H1 (cell line): ENCODE measurements around the gene FAM90A1. TPM values are rescaled to one million over a fixed set of nuclear protein-coding genes. Genes with fewer than 3 reads are reported as not detected.

Experiments used
- CTCF ChIA-PET: fragments of 300-600 bp; sonication (Branson Sonifier 250); formaldehyde crosslinking; loops from one replicate; lab custom pipeline; 2021; ENCODE audit not compliant: partially characterized antibody; lab: Charles Lee
- POLR2A ChIA-PET: fragments of 300-600 bp; sonication (Branson Sonifier 250); formaldehyde crosslinking; loops from one replicate; lab custom pipeline; 2021; ENCODE audit warnings: inconsistent platforms; ENCODE audit not compliant: partially characterized antibody; lab: Charles Lee
- DNase-seq, 2 experiments: peaks; one replicate each; pipeline versions ENCODE4 v3.0.0 to v3.0.0-alpha.2; 2010 to 2022; ENCODE audit warnings: low spot score in 2 of 2, low read depth in 1 of 2, mixed read lengths in 1 of 2
- FAIRE-seq: peaks from 2 replicates; lab custom pipeline; 2011; peaks lifted over from hg19 to GRCh38; lab: Jason Lieb, UNC
- H2AFZ ChIP-seq: 2 replicates; pipeline ENCODE4 v1.8.1; 2012; ENCODE audit warnings: low read length, inconsistent platforms
- H2AK5ac ChIP-seq: 2 replicates; pipeline ENCODE4 v1.6.1; 2013; ENCODE audit warnings: low read depth, low read length
- H2BK120ac ChIP-seq: replicated peaks from 2 replicates; pipeline ENCODE3; 2013; ENCODE audit warnings: low read depth, low read length, inconsistent platforms
- H2BK12ac ChIP-seq: 2 replicates; pipeline ENCODE4 v1.6.1; 2013; ENCODE audit warnings: low read depth, low read length
- H2BK15ac ChIP-seq: 2 replicates; pipeline ENCODE4 v1.6.1; 2013; ENCODE audit warnings: low read length
- H2BK20ac ChIP-seq: 2 replicates; pipeline ENCODE4 v1.6.1; 2013; ENCODE audit warnings: low read length
- H2BK5ac ChIP-seq: 2 replicates; pipeline ENCODE4 v1.6.1; 2013; ENCODE audit warnings: low read depth, low read length
- H3K14ac ChIP-seq: 2 replicates; pipeline ENCODE4 v1.6.1; 2013; ENCODE audit warnings: inconsistent platforms; ENCODE audit not compliant: insufficient read length
- H3K18ac ChIP-seq: 2 replicates; pipeline ENCODE4 v1.6.1; 2013; ENCODE audit warnings: low read length; ENCODE audit errors: extremely low read depth
- H3K23ac ChIP-seq: 2 replicates; pipeline ENCODE4 v1.6.1; 2013; ENCODE audit warnings: inconsistent platforms; ENCODE audit not compliant: insufficient read length
- H3K23me2 ChIP-seq: 2 replicates; pipeline ENCODE4 v1.6.1; 2013; ENCODE audit warnings: low read depth, low read length
- H3K27ac ChIP-seq: 2 replicates; pipeline ENCODE4 v1.6.1; 2011; ENCODE audit warnings: low read depth, low read length, inconsistent platforms
- H3K27me3 ChIP-seq, 4 experiments: replicated peaks in 1 of 4; 1 replicate in 1 of 4; 2 replicates in 3 of 4; pipeline versions ENCODE4 v1.6.1 to v1.8.1; 2011 to 2013; ENCODE audit warnings: low read length in 3 of 4, mild to moderate bottlenecking in 3 of 4, inconsistent platforms in 2 of 4, mixed read lengths in 2 of 4, moderate library complexity in 1 of 4; ENCODE audit not compliant: control insufficient read depth in 3 of 4, insufficient read depth in 3 of 4; ENCODE audit errors: extremely low read depth in 1 of 4
- H3K36me3 ChIP-seq, 4 experiments: 2 replicates each; pipeline versions ENCODE4 v1.6.1 to v1.8.1; 2011 to 2013; ENCODE audit warnings: mild to moderate bottlenecking in 4 of 4, low read length in 3 of 4, moderate library complexity in 2 of 4, control low read depth in 1 of 4, inconsistent platforms in 1 of 4; ENCODE audit not compliant: insufficient read depth in 4 of 4, control insufficient read depth in 2 of 4
- H3K4ac ChIP-seq: replicated peaks from 2 replicates; pipeline ENCODE3; 2013; ENCODE audit warnings: low read length, low read depth, mixed read lengths, inconsistent platforms; ENCODE audit not compliant: insufficient read length
- H3K4me1 ChIP-seq, 4 experiments: replicated peaks in 1 of 4; 1 replicate in 1 of 4; 2 replicates in 3 of 4; pipeline versions ENCODE4 v1.6.1 to v1.8.1; 2011 to 2013; ENCODE audit warnings: low read length in 3 of 4, inconsistent platforms in 2 of 4, mixed read lengths in 1 of 4; ENCODE audit not compliant: insufficient read depth in 4 of 4, control insufficient read depth in 3 of 4
- H3K4me2 ChIP-seq, 2 experiments: 2 replicates each; pipeline versions ENCODE4 v1.6.1 to v1.8.1; 2011 to 2013; ENCODE audit warnings: low read depth in 2 of 2, low read length in 2 of 2, control low read depth in 1 of 2, inconsistent platforms in 1 of 2, mild to moderate bottlenecking in 1 of 2; ENCODE audit not compliant: insufficient read depth in 1 of 2
- H3K4me3 ChIP-seq, 4 experiments: fragments of 200-600, 300-600 bp in 1 of 4; sonication (generic), shearing (Covaris generic), sonication (Bioruptor Twin) in 1 of 4; 2 replicates each; pipeline versions ENCODE4 v1.5.1 to v1.8.1; 2011 to 2016; ENCODE audit warnings: low read length in 4 of 4, low read depth in 3 of 4, control low read depth in 2 of 4, inconsistent platforms in 2 of 4, mild to moderate bottlenecking in 2 of 4, mixed read lengths in 1 of 4, moderate library complexity in 1 of 4; ENCODE audit not compliant: insufficient read depth in 2 of 4; ENCODE audit errors: extremely low read depth in 1 of 4
- H3K56ac ChIP-seq: replicated peaks from 2 replicates; pipeline ENCODE3; 2013; ENCODE audit warnings: low read depth, mild to moderate bottlenecking, mixed read lengths, low read length, inconsistent platforms; ENCODE audit not compliant: insufficient read length
- H3K79me1 ChIP-seq: 2 replicates; pipeline ENCODE4 v1.6.1; 2013; ENCODE audit warnings: low read depth, low read length, control low read depth
- H3K79me2 ChIP-seq, 2 experiments: 2 replicates each; pipeline versions ENCODE4 v1.6.1 to v1.8.1; 2012 to 2013; ENCODE audit warnings: low read length in 2 of 2, mild to moderate bottlenecking in 2 of 2, inconsistent platforms in 1 of 2; ENCODE audit not compliant: insufficient read depth in 2 of 2, control insufficient read depth in 1 of 2
- H3K9ac ChIP-seq, 4 experiments: replicated peaks in 1 of 4; 1 replicate in 1 of 4; 2 replicates in 3 of 4; pipeline versions ENCODE4 v1.6.1 to v1.8.1; 2011 to 2013; ENCODE audit warnings: low read depth in 3 of 4, low read length in 3 of 4, control low read depth in 2 of 4, mild to moderate bottlenecking in 2 of 4, moderate library complexity in 2 of 4, inconsistent platforms in 1 of 4; ENCODE audit errors: extremely low read depth in 1 of 4
- H3K9me3 ChIP-seq, 2 experiments: 2 replicates each; pipeline versions ENCODE4 v1.6.1 to v1.8.1; 2012 to 2013; ENCODE audit warnings: mild to moderate bottlenecking in 2 of 2, moderate library complexity in 2 of 2, control low read depth in 1 of 2, inconsistent platforms in 1 of 2, low read depth in 1 of 2, low read length in 1 of 2, mixed read lengths in 1 of 2; ENCODE audit not compliant: insufficient read depth in 2 of 2
- H4K20me1 ChIP-seq, 2 experiments: replicated peaks in 1 of 2; 2 replicates each; pipeline versions ENCODE3 to v1.8.1; 2011 to 2013; ENCODE audit warnings: inconsistent platforms in 2 of 2, low read length in 2 of 2, mild to moderate bottlenecking in 1 of 2; ENCODE audit not compliant: insufficient read depth in 2 of 2, control insufficient read depth in 1 of 2
- H4K5ac ChIP-seq: 2 replicates; pipeline ENCODE4 v1.6.1; 2013; ENCODE audit warnings: low read length, low read depth, mixed read lengths, inconsistent platforms; ENCODE audit not compliant: insufficient read length
- H4K8ac ChIP-seq: 2 replicates; pipeline ENCODE4 v1.8.0; 2013; ENCODE audit warnings: mild to moderate bottlenecking, moderate library complexity, low read length, inconsistent platforms; ENCODE audit not compliant: insufficient read depth; ENCODE audit errors: extremely low read depth
- H4K91ac ChIP-seq: replicated peaks from 2 replicates; pipeline ENCODE3; 2013; ENCODE audit warnings: low read length, mixed read lengths, inconsistent platforms; ENCODE audit not compliant: insufficient read length
- BACH1 ChIP-seq: IDR thresholded peaks from 2 replicates; pipeline ENCODE4 v1.6.1; 2012; ENCODE audit warnings: low read length, improper control_type of control experiment
- HDAC2 ChIP-seq, 2 experiments: fragments of 300-600 bp in 1 of 2; sonication (generic) in 1 of 2; IDR thresholded peaks; 2 replicates each; pipeline ENCODE4 v1.6.1; 2011 to 2012; ENCODE audit warnings: low read depth in 2 of 2, low read length in 2 of 2, mild to moderate bottlenecking in 2 of 2, moderate library complexity in 2 of 2, borderline replicate concordance in 1 of 2, inconsistent platforms in 1 of 2
- HDAC6 ChIP-seq: IDR thresholded peaks from one replicate; pipeline ENCODE4 v1.7.1; 2012; ENCODE audit warnings: low read depth, mild to moderate bottlenecking, inconsistent platforms, low read length, moderate library complexity
- JUND ChIP-seq: IDR thresholded peaks from 2 replicates; pipeline ENCODE4 v1.6.1; 2011; ENCODE audit warnings: mild to moderate bottlenecking, improper control_type of control experiment, low read length
- SUZ12 ChIP-seq: fragments of 200-600 bp; sonication (generic); IDR thresholded peaks from 2 replicates; pipeline ENCODE4 v1.6.1; 2012; ENCODE audit warnings: mild to moderate bottlenecking, inconsistent platforms, low read length, moderate library complexity, mixed read lengths
- TEAD4 ChIP-seq: IDR thresholded peaks from 2 replicates; pipeline ENCODE4 v1.6.1; 2012; ENCODE audit warnings: low read depth, low read length, inconsistent platforms, mixed read lengths
- WGBS, 2 experiments: shearing (Covaris generic) in 1 of 2; methylation state at CpG; one replicate each; pipeline versions ENCODE4 v1.1.6 to v1.1.7; 2013 to 2015; ENCODE audit warnings: low lambda C conversion rate in 2 of 2, mixed read lengths in 2 of 2, inconsistent platforms in 1 of 2, low coverage in 1 of 2, missing lambda C conversion rate in 1 of 2; ENCODE audit not compliant: insufficient replicate concordance in 2 of 2, insufficient coverage in 1 of 2, insufficient read length in 1 of 2; ENCODE audit errors: extremely low coverage in 1 of 2, missing lambda C conversion rate in 1 of 2; 5-methylcytosine and 5-hydroxymethylcytosine counted together
- polyA plus RNA-seq, 7 experiments: library from polyadenylated mRNA; depleted of rRNA in 3 of 7; stranded (reverse) in 5 of 7; unstranded in 2 of 7; fragments of >200 nt in 5 of 7; fragments of 200-250 nt in 2 of 7; gene quantifications; 1 replicate in 5 of 7; 2 replicates in 1 of 7; 4 replicates in 1 of 7; pipeline versions ENCODE4 v1.2.1 to v1.2.3, GENCODE V29; 2011 to 2013; ENCODE audit warnings: missing spikeins in 2 of 7, mixed read lengths in 2 of 7
- total RNA-seq: library from RNA; stranded (reverse); fragmentation: NEBNext Ultra II Directional; extraction: Animal tissue kit (Norgen Biotek cat#: 25700); gene quantifications from 2 replicates; pipeline ENCODE4 v1.2.1, GENCODE V29; 2021

The FAM90A1 gene
- total and polyA plus RNA-seq, 2 of the 8 experiments (the other 6 are each of a cell fraction or from before 2014, with no cell fraction given) = 0.21 TPM; not detected in 1

DNA sequence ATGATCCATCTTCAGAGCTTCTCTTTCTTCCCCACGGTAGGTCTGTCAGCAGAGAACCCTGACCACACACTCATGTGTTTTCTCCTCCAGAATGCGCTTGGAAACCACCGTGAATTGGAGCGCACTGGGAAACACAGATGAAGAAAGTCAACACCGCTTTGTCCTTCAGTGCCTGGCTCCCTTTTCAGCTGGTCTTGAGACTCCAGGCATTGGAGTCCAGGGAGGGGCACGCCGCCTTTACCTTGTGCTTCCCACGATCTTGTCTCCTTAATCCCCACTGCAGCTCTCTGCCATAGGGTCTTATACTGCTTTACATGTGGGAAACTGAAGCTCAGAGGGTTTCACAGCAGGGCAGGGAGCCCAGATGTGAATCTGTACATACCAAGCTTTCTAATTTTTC, 1.1 kb downstream of the FAM90A1 start:
- H4K8ac ChIP-seq = no peak overlapping the region
- H3K4me3 ChIP-seq = no peak overlapping the region
- no peak overlapping the region for H3K56ac ChIP-seq
- H3K79me2 ChIP-seq = no peaks in the 10 kb centered on the region
- no peaks in the 10 kb centered on the region for H3K27me3 ChIP-seq
- no peak overlapping the region for H2BK12ac ChIP-seq
- no peak overlapping the region for H2BK5ac ChIP-seq
- no peak overlapping the region for H2AK5ac ChIP-seq
- H3K79me1 ChIP-seq = no peaks in the 10 kb centered on the region
- H3K36me3 ChIP-seq = no peaks in the 10 kb centered on the region
- H3K9ac ChIP-seq = no peak overlapping the region
- ChIA-PET POLR2A (no interaction called here), CTCF (no interaction called here)
- H2BK20ac ChIP-seq = no peak overlapping the region
- H3K18ac ChIP-seq = no peak overlapping the region
- no peak overlapping the region for H3K4ac ChIP-seq
- peak overlapping the region; percentile 81; the same call in 1 of the 2 replicates for H2BK15ac ChIP-seq
- peaks cover 0 to 2% (median 0%) of the 10 kb centered on the region in 4 experiments; a peak in 1 of 7 replicates for H3K4me1 ChIP-seq
- no peak overlapping the region for H3K23ac ChIP-seq
- H3K27ac ChIP-seq = no peak overlapping the region
- no peak overlapping the region for H3K14ac ChIP-seq
- no peak overlapping the region for H4K5ac ChIP-seq
- H3K4me2 ChIP-seq = no peak overlapping the region
- no peak for FAIRE-seq
- no peaks in the 10 kb centered on the region for H3K9me3 ChIP-seq
- TF ChIP-seq BACH1 (no peak), JUND (no peak), TEAD4 (no peak), HDAC6 (no peak), SUZ12 (no peak), HDAC2 (IDR thresholded peaks at IDR 0.05; ENCODE audit: borderline replicate concordance in 1 of 2, low read depth in 2 of 2, low read length in 2 of 2) (no peak)
- WGBS, 2 experiments = 95% methylated on average over 8 of the region's 8 CpGs; no CpG with 5 or more reads in 1 of the 2 experiments
- peak in 1 of 2 experiments; percentile 23 for DNase-seq
- H2AFZ ChIP-seq = no peak overlapping the region
- no peaks in the 10 kb centered on the region for H4K20me1 ChIP-seq
- H3K23me2 ChIP-seq = no peaks in the 10 kb centered on the region
- no peak overlapping the region for H4K91ac ChIP-seq
- no peak overlapping the region for H2BK120ac ChIP-seq
